GM12875 (cell line): ENCODE results near the gene PLPPR1.

Experiments
- H3K4me3 ChIP-seq: one replicate; pipeline ENCODE4 v1.5.1; 2011; ENCODE audit warnings: low read depth, low read length, control low read depth
- TF ChIP-seq, protein P1 (sequence below): IDR thresholded peaks from 2 replicates; pipeline ENCODE4 v1.5.1; 2011; ENCODE audit warnings: low read depth, mild to moderate bottlenecking, control low read depth, inconsistent platforms, low read length, moderate library complexity, borderline replicate concordance; ENCODE audit not compliant: insufficient read depth

PLPPR1 gene

DNA sequence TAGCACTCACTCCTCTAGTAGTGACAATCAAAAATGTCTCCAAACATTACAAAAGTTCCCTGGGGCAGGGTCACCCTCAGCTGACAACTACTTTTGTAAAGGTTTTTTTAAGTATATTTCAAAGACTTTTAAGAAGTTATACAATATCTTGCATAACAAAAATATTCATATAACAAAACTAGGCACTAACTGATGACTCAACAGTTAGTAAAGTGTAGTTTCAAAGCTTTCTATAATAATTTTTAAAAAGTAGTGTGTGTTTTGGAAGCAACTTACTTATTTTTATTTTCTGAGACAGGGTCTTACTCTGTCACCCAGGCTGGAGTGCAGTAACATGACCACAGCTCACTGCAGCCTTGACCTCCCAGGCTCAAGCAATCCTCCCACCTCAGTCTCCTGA lies 271.4 kb downstream of the PLPPR1 start:
- TF ChIP-seq, protein P1, sequence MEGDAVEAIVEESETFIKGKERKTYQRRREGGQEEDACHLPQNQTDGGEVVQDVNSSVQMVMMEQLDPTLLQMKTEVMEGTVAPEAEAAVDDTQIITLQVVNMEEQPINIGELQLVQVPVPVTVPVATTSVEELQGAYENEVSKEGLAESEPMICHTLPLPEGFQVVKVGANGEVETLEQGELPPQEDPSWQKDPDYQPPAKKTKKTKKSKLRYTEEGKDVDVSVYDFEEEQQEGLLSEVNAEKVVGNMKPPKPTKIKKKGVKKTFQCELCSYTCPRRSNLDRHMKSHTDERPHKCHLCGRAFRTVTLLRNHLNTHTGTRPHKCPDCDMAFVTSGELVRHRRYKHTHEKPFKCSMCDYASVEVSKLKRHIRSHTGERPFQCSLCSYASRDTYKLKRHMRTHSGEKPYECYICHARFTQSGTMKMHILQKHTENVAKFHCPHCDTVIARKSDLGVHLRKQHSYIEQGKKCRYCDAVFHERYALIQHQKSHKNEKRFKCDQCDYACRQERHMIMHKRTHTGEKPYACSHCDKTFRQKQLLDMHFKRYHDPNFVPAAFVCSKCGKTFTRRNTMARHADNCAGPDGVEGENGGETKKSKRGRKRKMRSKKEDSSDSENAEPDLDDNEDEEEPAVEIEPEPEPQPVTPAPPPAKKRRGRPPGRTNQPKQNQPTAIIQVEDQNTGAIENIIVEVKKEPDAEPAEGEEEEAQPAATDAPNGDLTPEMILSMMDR = no peak
- H3K4me3 ChIP-seq = no peak overlapping the region

DNA sequence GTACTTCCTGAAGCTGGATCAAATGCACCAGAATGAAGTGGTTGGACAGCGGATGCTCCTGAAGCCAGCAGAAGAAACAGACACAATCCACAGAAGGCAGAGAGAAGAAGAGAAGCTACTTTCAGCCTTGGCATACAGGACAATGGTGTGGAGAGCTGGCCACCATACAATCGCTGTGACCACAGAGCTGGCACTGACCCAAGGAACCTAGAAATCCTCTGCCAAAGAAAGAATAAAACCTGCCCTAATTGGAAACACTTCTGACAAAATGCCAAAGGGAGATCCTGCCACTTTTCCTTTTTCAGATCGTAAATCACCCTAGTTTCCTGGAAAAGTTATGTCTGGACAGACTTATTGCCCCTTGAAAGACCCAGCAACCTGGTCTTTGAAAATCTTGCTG lies 278.5 kb downstream of the PLPPR1 start:
- TF ChIP-seq, protein P1 = no peak
- no peak overlapping the region for H3K4me3 ChIP-seq

DNA sequence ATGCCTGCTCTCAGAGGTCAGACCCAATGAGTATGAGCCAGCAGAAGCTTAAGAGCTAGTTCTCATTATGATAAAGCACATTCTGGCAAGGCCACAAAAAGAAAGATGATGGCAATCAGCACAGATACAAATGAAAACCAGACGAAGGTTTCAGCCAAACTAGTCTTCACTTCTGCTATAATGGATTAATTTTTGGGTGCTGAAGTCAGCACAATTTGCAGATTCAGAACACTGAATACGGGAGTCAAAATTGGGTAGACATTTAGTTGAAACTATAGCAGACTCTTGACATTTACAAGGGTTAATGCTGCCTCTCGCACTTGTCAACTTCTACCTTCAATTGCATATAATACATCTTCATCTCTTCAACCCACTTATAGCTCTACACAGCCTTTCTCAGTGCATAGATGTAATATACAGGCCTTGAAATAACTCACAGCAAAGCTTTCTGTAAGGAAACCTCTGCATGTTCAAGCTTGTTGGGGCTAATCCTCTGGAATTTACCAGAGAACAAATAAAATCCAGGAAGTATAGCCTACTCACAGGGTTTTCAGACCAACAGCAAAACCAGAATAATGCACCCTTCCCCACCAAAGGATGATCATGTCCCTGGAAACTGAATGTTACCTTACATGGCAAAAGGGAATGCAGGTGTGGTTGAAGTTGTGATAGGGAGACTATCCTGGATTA lies 279.1 kb downstream of the PLPPR1 start:
- H3K4me3 ChIP-seq = no peak overlapping the region
- TF ChIP-seq, protein P1 = no peak

DNA sequence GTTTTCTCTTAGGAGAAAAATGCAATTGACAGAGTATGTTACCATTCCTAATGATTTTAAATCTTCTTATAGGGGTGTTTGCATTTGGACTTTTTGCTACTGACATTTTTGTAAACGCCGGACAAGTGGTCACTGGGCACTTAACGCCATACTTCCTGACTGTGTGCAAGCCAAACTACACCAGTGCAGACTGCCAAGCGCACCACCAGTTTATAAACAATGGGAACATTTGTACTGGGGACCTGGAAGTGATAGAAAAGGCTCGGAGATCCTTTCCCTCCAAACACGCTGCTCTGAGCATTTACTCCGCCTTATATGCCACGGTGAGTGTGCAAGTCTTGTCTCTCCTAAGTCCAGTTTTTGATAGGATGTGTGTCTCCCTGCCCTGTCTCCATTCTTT lies 280.6 kb downstream of the PLPPR1 start:
- H3K4me3 ChIP-seq = no peak overlapping the region
- TF ChIP-seq, protein P1 = no peak

DNA sequence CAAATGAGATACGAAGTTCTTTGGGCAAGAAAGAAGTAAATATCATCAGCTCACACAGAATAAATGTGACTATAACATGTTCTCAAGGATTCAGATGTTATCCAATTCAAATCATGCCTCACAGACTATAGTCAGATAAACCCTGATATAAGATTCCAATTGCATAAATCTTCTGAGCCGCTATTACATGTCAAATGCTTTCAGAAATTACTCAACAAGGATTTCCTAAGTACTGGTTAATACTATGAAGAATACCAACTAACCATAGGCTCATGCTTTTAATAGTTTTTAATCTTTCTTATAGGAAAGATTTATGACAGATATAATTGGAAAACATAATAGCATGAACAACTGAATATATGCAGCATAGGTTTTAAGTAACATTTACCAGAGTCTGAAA lies 282.7 kb downstream of the PLPPR1 start:
- TF ChIP-seq, protein P1 = no peak
- no peak overlapping the region for H3K4me3 ChIP-seq

DNA sequence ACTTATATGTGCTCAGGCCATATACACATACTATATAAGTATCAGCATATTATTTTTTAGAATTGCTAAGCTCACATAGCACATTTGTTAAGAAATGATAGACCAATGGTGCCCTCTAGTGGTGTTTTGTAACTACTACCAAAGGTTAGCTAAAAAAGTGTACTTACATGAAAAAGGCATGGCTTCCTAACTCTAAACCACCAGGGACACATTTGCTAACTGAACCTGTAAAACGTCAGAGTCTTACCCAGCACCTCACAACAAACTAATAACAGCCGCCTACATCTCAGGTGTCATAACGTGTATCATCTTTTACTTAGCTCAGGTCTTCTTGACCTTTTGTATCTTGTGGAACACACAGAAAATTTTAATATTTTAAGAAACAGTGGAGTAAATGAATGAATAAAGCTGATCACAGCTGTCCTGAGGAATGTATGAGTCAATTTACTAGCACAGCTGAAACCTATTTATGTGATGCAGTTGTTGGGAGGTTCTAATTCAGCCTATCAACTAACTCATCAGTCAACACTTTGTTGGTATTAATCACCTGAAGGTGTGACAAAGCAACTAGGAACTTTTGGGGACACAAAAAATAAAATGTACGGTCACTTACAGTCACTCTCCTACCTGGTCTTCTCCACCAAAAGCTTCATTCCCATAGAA lies 283.4 kb downstream of the PLPPR1 start:
- TF ChIP-seq, protein P1 = peak; percentile 43; the same call in 1 of the 2 replicates

DNA sequence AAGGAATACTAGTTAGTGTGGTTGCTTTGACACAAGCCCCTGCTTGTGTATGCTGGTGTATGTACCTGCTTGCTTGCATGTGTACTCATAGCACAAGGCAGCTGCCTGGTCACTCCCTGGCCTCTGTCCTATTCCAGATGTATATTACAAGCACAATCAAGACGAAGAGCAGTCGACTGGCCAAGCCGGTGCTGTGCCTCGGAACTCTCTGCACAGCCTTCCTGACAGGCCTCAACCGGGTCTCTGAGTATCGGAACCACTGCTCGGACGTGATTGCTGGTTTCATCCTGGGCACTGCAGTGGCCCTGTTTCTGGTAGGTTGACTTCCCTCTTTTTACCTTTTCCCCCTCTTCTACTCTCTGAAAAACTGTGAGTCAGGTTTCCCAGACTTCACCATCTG lies 284.1 kb downstream of the PLPPR1 start:
- no peak overlapping the region for H3K4me3 ChIP-seq
- TF ChIP-seq, protein P1 = no peak

More for the DNA sequence above, 283.4 kb downstream of the PLPPR1 start:
- H3K4me3 ChIP-seq = no peak overlapping the region
